Astrocyte (in vitro differentiated cells and primary cell): ENCODE measurements around the gene EIF2A. TPM values are rescaled to one million over a fixed set of nuclear protein-coding genes. Genes with fewer than 3 reads are reported as not detected.

Experiments used
- DNase-seq: peaks from one replicate; pipeline ENCODE4 v3.0.0-alpha.2; 2010; ENCODE audit warnings: low read depth
- FAIRE-seq: peaks from 2 replicates; lab custom pipeline; 2011; peaks lifted over from hg19 to GRCh38; lab: Jason Lieb, UNC
- H2AFZ ChIP-seq: 2 replicates; pipeline ENCODE4 v1.6.0; 2012; ENCODE audit warnings: low read depth, low read length, inconsistent platforms
- H3K27ac ChIP-seq: 2 replicates; pipeline ENCODE4 v1.5.1; 2011; ENCODE audit warnings: low read depth, low read length, inconsistent platforms
- H3K27me3 ChIP-seq: 2 replicates; pipeline ENCODE4 v1.6.0; 2011; ENCODE audit warnings: low read length, inconsistent platforms; ENCODE audit not compliant: insufficient read depth
- H3K36me3 ChIP-seq: 2 replicates; pipeline ENCODE4 v1.5.1; 2011; ENCODE audit warnings: low read length, inconsistent platforms; ENCODE audit not compliant: insufficient read depth
- H3K4me1 ChIP-seq: 2 replicates; pipeline ENCODE4 v1.5.1; 2011; ENCODE audit warnings: low read length, inconsistent platforms; ENCODE audit not compliant: insufficient read depth
- H3K4me2 ChIP-seq: 2 replicates; pipeline ENCODE4 v1.6.0; 2012; ENCODE audit warnings: low read length, inconsistent platforms
- H3K4me3 ChIP-seq: 2 replicates; pipeline ENCODE4 v1.5.1; 2011; ENCODE audit warnings: low read depth, mild to moderate bottlenecking, low read length, inconsistent platforms; ENCODE audit not compliant: insufficient read depth
- H3K79me2 ChIP-seq: 2 replicates; pipeline ENCODE4 v1.6.0; 2012; ENCODE audit warnings: mild to moderate bottlenecking, low read length, inconsistent platforms; ENCODE audit not compliant: insufficient read depth
- H3K9ac ChIP-seq: 2 replicates; pipeline ENCODE4 v1.6.0; 2012; ENCODE audit warnings: mild to moderate bottlenecking, low read length, inconsistent platforms
- H3K9me3 ChIP-seq: 2 replicates; pipeline ENCODE4 v1.5.1; 2012; ENCODE audit warnings: low read depth, mild to moderate bottlenecking, low read length, inconsistent platforms; ENCODE audit not compliant: insufficient read depth
- H4K20me1 ChIP-seq: 2 replicates; pipeline ENCODE4 v1.6.0; 2012; ENCODE audit warnings: low read length, inconsistent platforms; ENCODE audit not compliant: insufficient read depth
- H3K27ac Mint-ChIP-seq: one replicate; pipeline ENCODE4 v1.8.0; 2021; ENCODE audit warnings: mild to moderate bottlenecking, mixed read lengths; ENCODE audit not compliant: unreplicated experiment
- H3K27me3 Mint-ChIP-seq: one replicate; pipeline ENCODE4 v1.8.0; 2021; ENCODE audit warnings: low read depth, mixed read lengths; ENCODE audit not compliant: unreplicated experiment
- H3K36me3 Mint-ChIP-seq: one replicate; pipeline ENCODE4 v1.8.0; 2021; ENCODE audit warnings: low read depth, mixed read lengths; ENCODE audit not compliant: unreplicated experiment
- H3K4me1 Mint-ChIP-seq: one replicate; pipeline ENCODE4 v1.8.0; 2021; ENCODE audit warnings: low read depth, mixed read lengths; ENCODE audit not compliant: unreplicated experiment
- H3K4me3 Mint-ChIP-seq: one replicate; pipeline ENCODE4 v1.8.0; 2021; ENCODE audit warnings: mild to moderate bottlenecking, moderate library complexity, mixed read lengths; ENCODE audit not compliant: unreplicated experiment
- H3K9me3 Mint-ChIP-seq: one replicate; pipeline ENCODE4 v1.8.0; 2021; ENCODE audit warnings: mild to moderate bottlenecking, mixed read lengths; ENCODE audit not compliant: unreplicated experiment
- EZH2 ChIP-seq: IDR thresholded peaks from 2 replicates; pipeline ENCODE4 v1.6.1; 2012; ENCODE audit warnings: mild to moderate bottlenecking, low read length, inconsistent platforms; ENCODE audit not compliant: insufficient read depth
- total RNA-seq: library from RNA; stranded (reverse); gene quantifications from 2 replicates; pipeline ENCODE4 v1.2.1, GENCODE V29; 2021
- TF ChIP-seq, protein P1 (sequence below): IDR thresholded peaks from 2 replicates; pipeline ENCODE4 v1.5.1; 2011; ENCODE audit warnings: low read depth, mild to moderate bottlenecking, inconsistent platforms, low read length, moderate library complexity; ENCODE audit not compliant: insufficient read depth

The EIF2A gene
- total RNA-seq, 1 donor from 2014 or later: 64.2 TPM

GRCh38 chr3:150543531-150543930, 3.1 kb upstream of the EIF2A start:
- H3K36me3 ChIP-seq: peaks cover 21% of the 10 kb centered on the region
- TF ChIP-seq EZH2: no peak
- TF ChIP-seq, protein P1, sequence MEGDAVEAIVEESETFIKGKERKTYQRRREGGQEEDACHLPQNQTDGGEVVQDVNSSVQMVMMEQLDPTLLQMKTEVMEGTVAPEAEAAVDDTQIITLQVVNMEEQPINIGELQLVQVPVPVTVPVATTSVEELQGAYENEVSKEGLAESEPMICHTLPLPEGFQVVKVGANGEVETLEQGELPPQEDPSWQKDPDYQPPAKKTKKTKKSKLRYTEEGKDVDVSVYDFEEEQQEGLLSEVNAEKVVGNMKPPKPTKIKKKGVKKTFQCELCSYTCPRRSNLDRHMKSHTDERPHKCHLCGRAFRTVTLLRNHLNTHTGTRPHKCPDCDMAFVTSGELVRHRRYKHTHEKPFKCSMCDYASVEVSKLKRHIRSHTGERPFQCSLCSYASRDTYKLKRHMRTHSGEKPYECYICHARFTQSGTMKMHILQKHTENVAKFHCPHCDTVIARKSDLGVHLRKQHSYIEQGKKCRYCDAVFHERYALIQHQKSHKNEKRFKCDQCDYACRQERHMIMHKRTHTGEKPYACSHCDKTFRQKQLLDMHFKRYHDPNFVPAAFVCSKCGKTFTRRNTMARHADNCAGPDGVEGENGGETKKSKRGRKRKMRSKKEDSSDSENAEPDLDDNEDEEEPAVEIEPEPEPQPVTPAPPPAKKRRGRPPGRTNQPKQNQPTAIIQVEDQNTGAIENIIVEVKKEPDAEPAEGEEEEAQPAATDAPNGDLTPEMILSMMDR: no peak

GRCh38 chr3:150544041-150544440, 2.5 kb upstream of the EIF2A start:
- TF ChIP-seq, protein P1: no peak
- no peak for TF ChIP-seq EZH2

More at GRCh38 chr3:150543531-150543930, 3.1 kb upstream of the EIF2A start:
- H3K4me3 Mint-ChIP-seq: peak overlapping the region; percentile 45
- H3K9me3 Mint-ChIP-seq: no peaks in the 10 kb centered on the region
- Histone ChIP-seq H2AFZ (no peak overlapping the region), H3K27ac (no peak overlapping the region), H3K4me1 (peaks cover 6% of the 10 kb centered on the region), H3K79me2 (peaks cover 67% of the 10 kb centered on the region), H3K9ac (peak overlapping the region; percentile 95), H3K4me3 (peak overlapping the region; percentile 93), H3K27me3 (no peaks in the 10 kb centered on the region), H3K4me2 (peak overlapping the region; percentile 86), H3K9me3 (no peaks in the 10 kb centered on the region), H4K20me1 (peaks cover 51% of the 10 kb centered on the region)
- no peak for FAIRE-seq
- no peak for DNase-seq
- H3K4me1 Mint-ChIP-seq: peaks cover 20% of the 10 kb centered on the region
- H3K27me3 Mint-ChIP-seq: no peaks in the 10 kb centered on the region
- H3K36me3 Mint-ChIP-seq: peaks cover 9% of the 10 kb centered on the region
- no peak overlapping the region for H3K27ac Mint-ChIP-seq

DNA sequence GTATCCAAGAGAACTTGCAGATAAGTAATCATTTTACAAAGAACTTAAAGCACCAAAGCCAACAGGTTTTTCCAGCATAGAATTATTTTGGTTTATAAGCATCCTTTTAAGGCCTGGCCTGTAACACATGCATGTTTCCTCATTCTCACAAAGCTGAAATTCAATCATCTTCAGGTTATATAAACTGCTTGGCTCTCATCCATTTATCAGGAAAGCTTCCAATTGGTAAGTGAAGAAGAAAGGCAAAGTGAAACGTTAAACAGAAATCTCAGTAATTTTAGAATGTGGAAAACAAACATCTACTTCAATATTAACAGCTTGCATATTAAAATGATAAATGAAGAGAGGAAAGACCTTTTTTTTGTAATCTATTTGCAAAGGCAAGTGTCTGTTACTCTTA, 1.9 kb upstream of the EIF2A start:
- FAIRE-seq (no peak), DNase-seq (peak; percentile 35)
- Histone ChIP-seq H3K4me2 (peak overlapping the region; percentile 86), H3K4me3 (peak overlapping the region; percentile 93), H3K9me3 (no peaks in the 10 kb centered on the region), H4K20me1 (peaks cover 43% of the 10 kb centered on the region), H3K27ac (peak overlapping the region; percentile 97), H3K9ac (peak overlapping the region; percentile 95), H2AFZ (no peak overlapping the region), H3K79me2 (peaks cover 79% of the 10 kb centered on the region), H3K4me1 (peaks cover 6% of the 10 kb centered on the region), H3K36me3 (peaks cover 21% of the 10 kb centered on the region), H3K27me3 (no peaks in the 10 kb centered on the region)
- TF ChIP-seq EZH2: no peak
- TF ChIP-seq, protein P1: no peak
- Mint-ChIP-seq H3K4me1 (peaks cover 26% of the 10 kb centered on the region), H3K9me3 (no peaks in the 10 kb centered on the region), H3K4me3 (peak overlapping the region; percentile 98), H3K27ac (peak overlapping the region; percentile 55), H3K27me3 (no peaks in the 10 kb centered on the region), H3K36me3 (peaks cover 9% of the 10 kb centered on the region)

More at GRCh38 chr3:150544041-150544440, 2.5 kb upstream of the EIF2A start:
- no peak overlapping the region for H2AFZ ChIP-seq
- peak overlapping the region; percentile 95 for H3K9ac ChIP-seq
- H3K9me3 Mint-ChIP-seq: no peaks in the 10 kb centered on the region
- peak overlapping the region; percentile 97 for H3K27ac ChIP-seq
- peak overlapping the region; percentile 86 for H3K4me2 ChIP-seq
- peaks cover 6% of the 10 kb centered on the region for H3K4me1 ChIP-seq
- no peaks in the 10 kb centered on the region for H3K27me3 Mint-ChIP-seq
- FAIRE-seq (no peak), DNase-seq (peak; percentile 67)
- H3K36me3 ChIP-seq: peaks cover 21% of the 10 kb centered on the region
- peaks cover 72% of the 10 kb centered on the region for H3K79me2 ChIP-seq
- no peaks in the 10 kb centered on the region for H3K27me3 ChIP-seq
- peak overlapping the region; percentile 93 for H3K4me3 ChIP-seq
- H3K4me3 Mint-ChIP-seq: peak overlapping the region; percentile 98
- peaks cover 9% of the 10 kb centered on the region for H3K36me3 Mint-ChIP-seq
- H3K9me3 ChIP-seq: no peaks in the 10 kb centered on the region
- H3K27ac Mint-ChIP-seq: peak overlapping the region; percentile 55
- H3K4me1 Mint-ChIP-seq: peaks cover 24% of the 10 kb centered on the region
- H4K20me1 ChIP-seq: peaks cover 46% of the 10 kb centered on the region
